Activated CD4-positive, CD25-positive, alpha-beta regulatory T cell treated with anti-CD3 and anti-CD28 coated beads, Interleukin-2, amount 50 U/mL, for 24 hours (primary cell): ENCODE data around the gene PRMT3.
"Not testable (repeated sequence)": the region's sequence is repeated elsewhere in the genome, so short reads cannot be mapped to it uniquely, and the experiment has no call there.

Source experiments
- ATAC-seq, 2 donors: fragments of 150-1000 bp; cut with Tn5 transposase; one replicate each; pipeline ENCODE4 v1.10.0; 2021; ENCODE audit warnings: mild to moderate bottlenecking in 1 of 2, moderate library complexity in 1 of 2

PRMT3 gene

DNA sequence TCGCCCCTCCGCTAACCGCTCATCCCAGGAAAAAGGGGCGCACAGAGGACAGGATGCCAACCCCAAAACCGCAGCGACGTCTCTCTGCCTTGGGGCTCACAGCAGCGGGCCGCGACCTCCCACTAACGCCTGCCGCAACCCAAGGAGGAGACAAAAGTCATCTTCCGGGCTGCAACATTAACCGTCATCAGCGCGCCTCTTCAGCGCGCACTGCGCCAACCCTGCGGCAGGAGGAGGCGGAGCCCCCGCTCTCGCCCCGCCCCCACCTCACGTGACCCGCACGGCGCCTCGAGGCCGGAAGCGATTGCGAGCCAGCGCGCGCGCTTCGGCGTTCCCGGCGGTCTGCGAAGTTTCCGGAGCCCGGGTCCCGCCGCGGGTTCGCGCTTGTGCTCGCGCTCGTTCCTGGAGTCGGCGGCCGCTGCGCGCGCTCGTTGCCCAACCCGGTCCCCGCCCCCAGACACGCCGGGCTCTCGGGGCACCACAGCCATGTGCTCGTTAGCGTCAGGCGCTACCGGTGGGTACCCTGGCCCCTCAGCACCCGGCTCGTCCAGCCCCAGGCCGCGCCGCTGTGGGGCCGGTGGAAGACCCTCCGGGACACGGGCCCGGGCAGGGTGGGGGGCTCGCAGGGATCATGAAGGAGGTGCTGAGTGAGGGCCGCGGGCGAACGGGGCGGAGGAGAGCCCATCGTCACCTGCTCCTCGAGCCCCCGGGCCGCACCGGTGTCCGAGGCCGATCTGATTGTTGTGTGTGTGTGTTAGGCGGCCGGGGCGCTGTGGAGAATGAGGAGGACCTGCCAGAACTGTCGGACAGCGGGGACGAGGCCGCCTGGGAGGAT is at the start of gene PRMT3:
PRMT3 (plus strand) TSS at position 456 of the 835 bp plus-strand sequence; CDS start at position 487, 31 bp downstream.
- peak; percentile 86 to 89 for ATAC-seq

- ATAC-seq, result no peak
Measured at GRCh38 chr11:20342347-20343141, 45.0 kb upstream of the PRMT3 start.

GRCh38 chr11:20351136-20351535 is 36.4 kb upstream of the PRMT3 start:
- ATAC-seq, result no peak

DNA sequence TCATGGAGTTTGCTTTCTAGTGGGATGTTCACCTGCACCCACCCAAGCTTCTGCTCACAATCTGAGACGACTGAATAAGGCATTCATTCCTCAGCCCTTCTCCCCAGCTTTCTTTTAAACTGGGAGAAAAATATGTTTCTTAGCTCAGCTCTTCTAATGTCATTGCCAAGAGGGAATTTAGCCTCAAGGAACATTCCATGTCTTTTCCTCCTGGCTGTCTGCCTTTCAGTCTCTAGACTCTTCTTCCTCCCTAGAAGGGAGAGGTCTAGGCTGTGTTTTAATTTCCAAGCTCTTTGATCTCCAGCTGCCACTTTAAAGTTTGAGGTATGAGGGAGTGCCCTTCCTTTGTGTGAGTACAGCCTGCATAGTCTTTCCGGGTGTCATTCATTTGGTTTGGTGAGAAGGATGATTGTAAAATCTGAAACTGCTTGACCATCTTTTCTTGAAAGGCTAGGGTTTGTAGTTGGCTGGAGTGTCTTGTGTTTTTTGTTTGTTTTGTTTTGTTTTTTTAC is 35.7 kb upstream of the PRMT3 start:
- no peak for ATAC-seq

DNA sequence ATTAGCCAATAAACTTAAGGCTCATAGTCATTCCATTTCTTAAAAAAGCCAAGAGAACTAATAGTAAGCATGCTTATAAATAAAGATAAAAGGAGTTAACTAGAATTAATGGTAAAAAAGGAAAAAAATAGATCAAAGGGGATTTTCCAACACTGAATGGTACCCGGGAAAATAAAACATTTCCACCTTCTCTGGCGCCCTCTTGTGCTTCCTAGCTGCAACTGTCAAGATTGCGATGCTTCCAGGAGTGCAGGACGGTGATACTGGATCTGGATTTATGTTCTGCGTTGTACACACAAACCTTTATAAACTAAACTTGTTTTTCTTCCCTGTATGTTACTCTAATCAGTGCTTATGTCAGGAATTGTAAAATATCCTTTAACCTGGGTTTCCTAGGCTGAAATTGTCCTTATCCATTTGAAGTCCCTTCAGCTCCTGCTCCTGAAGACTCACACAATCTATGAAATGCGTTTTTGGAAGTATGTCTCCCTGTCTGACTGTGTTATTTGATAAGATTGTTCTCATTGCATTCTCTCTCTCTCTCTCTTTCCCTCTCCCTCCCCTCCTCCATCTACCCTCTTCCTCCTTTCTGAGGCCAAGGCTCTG is 33.6 kb upstream of the PRMT3 start:
- no peak for ATAC-seq

- peak; percentile 76 for ATAC-seq
Measured at GRCh38 chr11:20355221-20356219, 32.0 kb upstream of the PRMT3 start.

- no peak for ATAC-seq
Measured at GRCh38 chr11:20357150-20357549, 30.4 kb upstream of the PRMT3 start.

DNA sequence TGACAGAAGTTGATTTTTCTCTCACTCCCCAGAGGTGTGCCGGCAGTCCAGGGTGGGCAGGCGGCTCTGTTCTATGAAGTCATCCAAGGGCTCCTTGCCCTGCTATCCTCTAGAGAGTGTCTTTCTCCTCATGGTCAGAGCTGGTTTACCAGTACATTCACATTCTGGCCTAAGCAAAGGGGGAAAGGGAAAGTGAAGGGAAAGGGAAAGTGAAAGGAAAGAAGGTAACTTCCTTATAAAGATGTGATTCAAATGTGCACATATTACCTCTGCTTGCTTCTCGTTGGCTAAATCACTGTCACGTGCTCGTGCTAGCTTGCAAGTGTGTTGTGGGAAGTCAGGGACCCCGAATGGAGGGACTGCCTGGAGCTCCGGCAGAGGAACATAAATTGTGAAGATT is 26.9 kb upstream of the PRMT3 start:
- ATAC-seq, result peak; percentile 32 to 42

DNA sequence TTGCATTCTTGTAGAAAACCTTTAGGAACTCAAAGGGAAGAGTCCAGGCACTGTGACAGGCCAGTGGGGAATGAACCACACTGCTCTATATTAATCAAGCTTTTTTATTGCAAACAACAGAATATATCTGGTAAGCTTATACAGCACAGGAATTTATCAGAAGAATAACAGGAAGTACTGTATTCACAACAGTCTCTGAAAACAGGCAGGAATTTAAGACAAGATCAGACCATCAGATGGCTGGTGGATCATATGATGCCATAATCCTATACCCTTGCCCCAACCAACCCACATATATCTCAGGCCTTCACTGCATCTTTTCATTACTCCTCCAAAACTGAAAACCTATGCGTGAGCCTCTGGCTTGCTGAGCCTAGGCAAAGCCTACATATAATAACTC is 25.0 kb upstream of the PRMT3 start:
- ATAC-seq, result no peak

DNA sequence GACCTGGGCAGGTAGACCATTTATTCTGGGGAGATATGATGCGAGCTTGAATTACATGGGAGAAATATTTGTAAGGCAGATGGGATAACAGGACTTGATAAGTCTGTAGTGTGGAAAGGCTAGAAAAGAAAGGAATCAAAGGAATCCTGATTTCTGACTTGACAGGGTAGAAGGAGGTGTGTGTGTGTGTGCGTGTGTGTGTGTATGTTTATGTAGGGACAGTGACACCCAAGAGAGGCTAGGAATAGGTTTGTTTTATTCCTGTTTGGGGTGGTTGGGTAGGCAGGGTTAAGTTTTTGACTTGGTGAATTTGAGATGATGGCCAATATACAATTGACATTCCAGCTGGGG is 24.4 kb upstream of the PRMT3 start:
- ATAC-seq, result no peak

DNA sequence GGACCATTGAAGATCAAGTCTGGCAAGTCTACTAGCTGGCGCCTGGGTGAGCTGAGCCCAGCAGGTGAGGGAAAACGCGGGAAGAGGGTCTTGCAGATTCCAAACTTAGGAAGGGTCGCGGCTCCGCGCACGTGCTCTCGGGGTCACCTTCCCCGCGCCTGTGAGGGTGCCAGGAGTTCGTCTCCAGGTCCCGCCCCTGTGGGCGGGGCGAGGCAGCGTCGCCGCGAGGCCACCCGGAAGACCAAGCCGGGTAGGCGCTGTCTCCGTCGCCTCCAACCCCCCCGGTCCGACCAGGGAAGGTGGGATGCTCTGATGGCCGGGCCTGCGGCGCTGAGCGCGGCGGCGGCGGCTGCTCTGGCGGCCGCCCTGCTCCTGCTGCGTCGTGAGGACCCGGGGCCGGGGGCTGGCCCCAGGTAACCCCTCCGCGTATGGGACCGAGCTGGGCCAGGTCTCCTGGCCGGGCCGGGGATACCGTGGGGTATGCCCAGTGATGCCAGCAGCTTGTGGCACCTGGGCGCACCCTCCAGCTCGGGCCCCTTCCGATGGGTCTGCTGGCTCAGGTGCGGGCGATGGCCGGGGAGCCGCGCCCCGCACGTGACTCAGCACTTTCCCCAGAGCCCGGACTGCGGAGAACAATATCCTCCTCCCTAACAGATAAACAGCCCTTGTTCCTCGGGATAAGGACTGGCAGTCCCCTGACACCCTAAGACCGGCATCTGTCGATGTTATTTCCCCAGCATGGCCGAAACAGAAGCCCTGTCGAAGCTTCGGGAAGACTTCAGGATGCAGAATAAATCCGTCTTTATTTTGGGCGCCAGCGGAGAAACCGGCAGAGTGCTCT is 23.8 kb upstream of the PRMT3 start, which contains the start of gene HTATIP2:
HTATIP2 (plus strand) TSS at position 215 of the 841 bp plus-strand sequence; CDS start at position 739, 524 bp downstream.
- ATAC-seq, result peak; percentile 68 to 69

GRCh38 chr11:20364341-20364792 is 23.1 kb upstream of the PRMT3 start:
- ATAC-seq, result no peak

DNA sequence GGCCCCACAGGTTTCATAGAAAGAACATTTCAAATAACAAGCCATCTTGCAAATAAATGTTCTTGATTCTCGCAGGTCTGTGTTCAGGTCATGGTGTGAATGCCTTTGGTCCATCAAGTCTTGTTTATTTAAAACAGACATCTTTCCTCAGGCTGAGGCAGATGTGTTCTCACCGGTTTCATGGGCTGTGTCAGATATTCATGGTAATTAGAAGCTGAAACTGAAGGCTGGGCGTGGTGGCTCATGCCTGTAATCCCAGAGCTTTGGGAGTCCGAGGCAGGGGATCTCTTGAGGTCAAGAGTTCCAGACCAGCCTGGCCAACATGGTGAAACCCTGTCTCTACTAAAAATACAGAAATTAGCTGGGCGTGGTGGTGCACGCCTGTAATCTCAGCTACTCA is 22.1 kb upstream of the PRMT3 start:
- not testable (repeated sequence) for ATAC-seq

GRCh38 chr11:20367313-20367948 is 20.1 kb upstream of the PRMT3 start:
- peak; percentile 81 to 84 for ATAC-seq

- no peak for ATAC-seq
Measured at GRCh38 chr11:20368438-20368837, 19.1 kb upstream of the PRMT3 start.

GRCh38 chr11:20369826-20370225 is 17.7 kb upstream of the PRMT3 start:
- no peak for ATAC-seq

GRCh38 chr11:20372081-20372626 is 15.4 kb upstream of the PRMT3 start:
- ATAC-seq, result no peak

GRCh38 chr11:20373147-20373546 is 14.4 kb upstream of the PRMT3 start:
- no peak for ATAC-seq

DNA sequence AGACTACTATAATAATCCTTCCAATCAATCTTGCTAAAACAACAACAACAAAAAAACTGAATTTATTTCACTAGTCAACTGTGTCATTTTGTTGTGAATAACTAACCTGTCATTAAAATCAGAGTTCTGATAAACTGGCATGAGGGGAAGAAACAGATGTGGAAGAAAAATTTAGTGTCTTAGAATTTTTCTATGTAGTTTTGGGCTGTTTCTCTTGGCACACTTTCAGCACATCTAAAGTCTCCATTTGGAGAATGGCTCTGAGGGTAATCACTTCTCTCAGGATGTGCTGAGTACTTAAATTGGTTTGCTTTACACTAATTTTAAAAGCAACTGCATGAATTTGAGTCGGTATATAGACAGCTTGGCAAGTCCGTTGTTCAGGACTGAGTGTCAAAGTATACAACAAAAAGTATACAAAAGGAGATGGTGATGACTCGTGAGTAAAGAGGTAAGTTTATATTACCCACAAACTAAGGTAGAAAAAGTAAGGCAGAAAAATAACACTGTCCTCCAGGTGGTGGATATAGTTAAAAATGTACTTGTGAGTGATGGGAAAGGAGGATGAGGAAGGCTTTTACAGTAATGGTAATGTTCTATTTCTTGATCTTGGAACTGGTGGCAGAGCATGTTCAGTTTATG is 13.8 kb upstream of the PRMT3 start:
- no peak for ATAC-seq
